ENCODE data around the gene PADI2. TPM values are rescaled to one million over a fixed set of nuclear protein-coding genes. Genes with fewer than 3 reads are reported as not detected.

The PADI2 gene
- total and polyA plus RNA-seq, 12 donors: 0.20 to 0.88 (median 0.44) TPM; not detected in 2

DNA sequence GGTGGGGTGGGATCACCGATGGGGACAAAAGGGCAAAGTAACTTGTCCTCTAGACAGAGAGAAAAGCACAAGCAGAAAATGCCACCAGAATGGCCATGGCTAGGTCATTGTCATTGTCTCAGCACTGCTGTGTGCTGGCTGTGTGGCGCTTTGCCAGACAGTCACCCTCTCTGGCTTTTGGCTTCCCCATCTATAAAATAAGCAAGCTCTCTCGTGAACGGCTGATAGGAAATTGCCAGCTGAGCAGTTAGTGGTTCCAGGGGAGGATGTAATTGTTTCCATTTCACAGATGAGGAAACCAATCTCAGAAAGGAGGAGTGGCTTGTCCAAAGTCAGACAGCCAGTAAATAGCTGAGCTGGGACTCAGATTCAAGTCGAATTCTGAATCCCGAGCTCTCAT lies 32.5 kb downstream of the PADI2 start:
- intact Hi-C loops (cut with DNase I): no loop called here
- DNase-seq: no peak
- WGBS, 4 donors: 73 to 87% (median 81%) methylated on average over 6 of the region's 6 CpGs
- H3K4me3 ChIP-seq: no peak overlapping the region
- H3K27ac ChIP-seq: no peak overlapping the region
- H3K36me3 ChIP-seq (replicated peaks in 1 of 2): no peaks in the 10 kb centered on the region
- no peaks in the 10 kb centered on the region for H3K27me3 ChIP-seq
- no peaks in the 10 kb centered on the region for H3K9me3 ChIP-seq (replicated peaks in 1 of 3)
- TF ChIP-seq, protein P1, sequence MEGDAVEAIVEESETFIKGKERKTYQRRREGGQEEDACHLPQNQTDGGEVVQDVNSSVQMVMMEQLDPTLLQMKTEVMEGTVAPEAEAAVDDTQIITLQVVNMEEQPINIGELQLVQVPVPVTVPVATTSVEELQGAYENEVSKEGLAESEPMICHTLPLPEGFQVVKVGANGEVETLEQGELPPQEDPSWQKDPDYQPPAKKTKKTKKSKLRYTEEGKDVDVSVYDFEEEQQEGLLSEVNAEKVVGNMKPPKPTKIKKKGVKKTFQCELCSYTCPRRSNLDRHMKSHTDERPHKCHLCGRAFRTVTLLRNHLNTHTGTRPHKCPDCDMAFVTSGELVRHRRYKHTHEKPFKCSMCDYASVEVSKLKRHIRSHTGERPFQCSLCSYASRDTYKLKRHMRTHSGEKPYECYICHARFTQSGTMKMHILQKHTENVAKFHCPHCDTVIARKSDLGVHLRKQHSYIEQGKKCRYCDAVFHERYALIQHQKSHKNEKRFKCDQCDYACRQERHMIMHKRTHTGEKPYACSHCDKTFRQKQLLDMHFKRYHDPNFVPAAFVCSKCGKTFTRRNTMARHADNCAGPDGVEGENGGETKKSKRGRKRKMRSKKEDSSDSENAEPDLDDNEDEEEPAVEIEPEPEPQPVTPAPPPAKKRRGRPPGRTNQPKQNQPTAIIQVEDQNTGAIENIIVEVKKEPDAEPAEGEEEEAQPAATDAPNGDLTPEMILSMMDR (IDR thresholded peaks at IDR 0.05): no peak
- no peak for TF ChIP-seq POLR2A (IDR thresholded peaks at IDR 0.05)
- peaks cover 0 to 5% of the 10 kb centered on the region in 2 donors for H3K4me1 ChIP-seq (replicated peaks in 1 of 2)

- 62 to 69% (median 62%) methylated on average over 10 of the region's 10 CpGs for WGBS, 4 donors
- Histone ChIP-seq H3K4me1 (replicated peaks in 1 of 2) (no peaks in the 10 kb centered on the region), H3K36me3 (replicated peaks in 1 of 2) (no peaks in the 10 kb centered on the region), H3K27ac (no peak overlapping the region), H3K4me3 (no peak overlapping the region), H3K27me3 (no peaks in the 10 kb centered on the region), H3K9me3 (replicated peaks in 1 of 3) (no peaks in the 10 kb centered on the region)
- TF ChIP-seq, protein P1 (IDR thresholded peaks at IDR 0.05): no peak
- TF ChIP-seq POLR2A (IDR thresholded peaks at IDR 0.05): no peak
- no peak for DNase-seq
- intact Hi-C loops (cut with DNase I): no loop called here
These were observed 34.5 kb downstream of the PADI2 start for GRCh38 chr1:17084787-17085186.

DNA sequence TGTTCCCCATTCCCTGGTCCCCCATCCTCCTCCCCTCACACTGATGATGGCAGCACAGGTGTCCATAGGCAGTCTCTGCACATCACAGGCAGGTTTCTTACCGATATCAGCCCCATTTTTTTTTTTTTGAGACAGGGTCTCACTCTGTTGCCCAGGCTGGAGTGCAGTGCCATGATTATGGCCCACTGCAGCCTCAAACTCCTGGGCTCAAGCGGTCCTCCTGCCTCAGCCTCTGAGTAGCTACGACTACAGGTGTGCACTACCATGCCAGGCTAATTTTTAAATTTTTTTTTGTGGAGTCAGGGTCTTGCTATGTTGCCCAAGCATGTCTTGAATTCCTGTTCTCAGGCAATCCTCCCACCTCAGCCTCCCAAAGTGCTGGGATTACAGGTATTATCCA lies 36.5 kb downstream of the PADI2 start:
- WGBS, 4 donors: 82 to 87% (median 85%) methylated on average over 3 of the region's 3 CpGs
- H3K27ac ChIP-seq: no peak overlapping the region
- TF ChIP-seq, protein P1 (IDR thresholded peaks at IDR 0.05): no peak
- no peak for TF ChIP-seq POLR2A (IDR thresholded peaks at IDR 0.05)
- intact Hi-C loops (cut with DNase I): no loop called here
- H3K9me3 ChIP-seq (replicated peaks in 1 of 3): no peaks in the 10 kb centered on the region
- H3K27me3 ChIP-seq: no peaks in the 10 kb centered on the region
- H3K36me3 ChIP-seq (replicated peaks in 1 of 2): no peaks in the 10 kb centered on the region
- no peaks in the 10 kb centered on the region for H3K4me1 ChIP-seq (replicated peaks in 1 of 2)
- no peak overlapping the region for H3K4me3 ChIP-seq
- no peak for DNase-seq

GRCh38 chr1:17081439-17081838 lies 37.8 kb downstream of the PADI2 start:
- H3K4me1 ChIP-seq (replicated peaks in 1 of 2): no peaks in the 10 kb centered on the region
- DNase-seq: no peak
- no peak overlapping the region for H3K4me3 ChIP-seq
- H3K9me3 ChIP-seq (replicated peaks in 1 of 3): no peaks in the 10 kb centered on the region
- intact Hi-C loops (cut with DNase I): no loop called here
- no peak overlapping the region for H3K27ac ChIP-seq
- 49 to 73% (median 66%) methylated on average over 2 of the region's 2 CpGs for WGBS, 4 donors
- H3K27me3 ChIP-seq: no peaks in the 10 kb centered on the region
- no peaks in the 10 kb centered on the region for H3K36me3 ChIP-seq (replicated peaks in 1 of 2)
- no peak for TF ChIP-seq POLR2A (IDR thresholded peaks at IDR 0.05)
- TF ChIP-seq, protein P1 (IDR thresholded peaks at IDR 0.05): no peak
